ENCODE results near the gene TECPR2. TPM values are rescaled to one million over a fixed set of nuclear protein-coding genes. Genes with fewer than 3 reads are reported as not detected.

Gene TECPR2
- total RNA-seq, 4 donors from 2014 or later: 28.7 to 54.8 (median 36.6) TPM

DNA sequence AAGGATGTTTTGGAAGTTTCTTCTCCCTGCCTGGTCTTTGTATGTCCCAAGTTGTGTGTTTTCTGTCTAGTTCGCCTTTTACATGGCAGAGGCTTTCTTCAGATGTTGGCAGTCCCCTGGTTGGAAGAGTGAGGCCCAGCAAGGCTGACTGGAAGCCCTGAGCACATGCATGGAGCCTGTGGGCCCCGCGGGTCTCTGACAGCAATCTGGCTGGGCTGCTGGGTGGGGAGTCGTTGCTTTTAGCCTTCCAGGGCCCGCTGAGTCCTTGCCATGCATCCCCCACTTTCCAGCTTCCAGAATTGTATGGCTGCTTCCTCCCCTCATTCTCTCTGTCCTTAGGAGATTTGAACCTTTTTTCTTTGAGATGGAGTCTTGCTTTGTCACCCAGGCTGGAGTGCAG, 121.6 kb downstream of the TECPR2 start:
- no peak for TF ChIP-seq EP300 (IDR thresholded peaks at IDR 0.05)
- no peak for TF ChIP-seq POLR2A (IDR thresholded peaks at IDR 0.05; ENCODE audit: low read depth)
- H3K27ac ChIP-seq (replicated peaks in 1 of 4): no peak overlapping the region
- WGBS: 74% methylated on average over 5 of the region's 5 CpGs

DNA sequence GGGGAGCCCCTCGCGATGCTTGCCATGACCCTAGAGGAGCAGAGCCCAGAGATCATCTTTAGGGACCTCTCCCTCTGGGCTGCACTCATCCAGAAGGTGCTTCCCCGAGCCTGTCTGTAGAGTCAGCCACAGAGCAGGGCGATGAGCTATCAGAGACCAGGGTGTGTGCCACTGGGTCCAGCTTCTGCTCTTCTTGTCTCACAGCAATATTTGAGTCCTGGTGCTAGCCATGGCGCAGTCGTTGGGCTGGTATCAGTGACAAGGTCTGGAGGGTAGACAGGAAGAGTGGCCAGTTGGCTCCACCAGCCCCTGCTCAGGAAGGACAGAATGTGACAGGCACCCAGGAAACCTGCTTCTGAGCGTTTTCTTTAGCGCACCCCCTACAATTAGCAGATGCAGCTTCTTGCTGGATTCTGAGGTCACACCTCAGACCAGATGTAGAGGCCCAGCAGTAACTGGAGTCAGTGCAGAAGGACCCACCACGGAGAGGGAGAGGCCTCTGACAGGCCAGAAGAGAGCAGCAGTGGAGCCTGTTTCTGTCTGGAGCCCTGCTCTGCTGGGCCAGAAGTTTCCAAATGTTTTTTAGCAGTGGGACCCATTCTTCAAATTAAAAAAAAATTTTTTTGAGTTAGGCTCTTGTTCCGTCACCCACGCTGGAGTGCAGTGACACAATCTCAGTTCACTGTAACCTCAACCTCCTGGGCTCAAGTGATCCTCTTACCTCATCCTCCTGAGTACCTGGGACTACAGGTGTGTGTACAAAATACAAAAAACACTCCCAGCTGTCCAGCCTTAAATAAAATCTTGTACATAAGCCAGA, 123.2 kb downstream of the TECPR2 start:
- DNase-seq (ENCODE audit: extremely low spot score): no peak
- TF ChIP-seq POLR2A (IDR thresholded peaks at IDR 0.05; ENCODE audit: low read depth) (no peak), EP300 (IDR thresholded peaks at IDR 0.05) (no peak), POLR2AphosphoS5 (IDR thresholded peaks at IDR 0.05) (no peak)
- TF ChIP-seq, protein P1, sequence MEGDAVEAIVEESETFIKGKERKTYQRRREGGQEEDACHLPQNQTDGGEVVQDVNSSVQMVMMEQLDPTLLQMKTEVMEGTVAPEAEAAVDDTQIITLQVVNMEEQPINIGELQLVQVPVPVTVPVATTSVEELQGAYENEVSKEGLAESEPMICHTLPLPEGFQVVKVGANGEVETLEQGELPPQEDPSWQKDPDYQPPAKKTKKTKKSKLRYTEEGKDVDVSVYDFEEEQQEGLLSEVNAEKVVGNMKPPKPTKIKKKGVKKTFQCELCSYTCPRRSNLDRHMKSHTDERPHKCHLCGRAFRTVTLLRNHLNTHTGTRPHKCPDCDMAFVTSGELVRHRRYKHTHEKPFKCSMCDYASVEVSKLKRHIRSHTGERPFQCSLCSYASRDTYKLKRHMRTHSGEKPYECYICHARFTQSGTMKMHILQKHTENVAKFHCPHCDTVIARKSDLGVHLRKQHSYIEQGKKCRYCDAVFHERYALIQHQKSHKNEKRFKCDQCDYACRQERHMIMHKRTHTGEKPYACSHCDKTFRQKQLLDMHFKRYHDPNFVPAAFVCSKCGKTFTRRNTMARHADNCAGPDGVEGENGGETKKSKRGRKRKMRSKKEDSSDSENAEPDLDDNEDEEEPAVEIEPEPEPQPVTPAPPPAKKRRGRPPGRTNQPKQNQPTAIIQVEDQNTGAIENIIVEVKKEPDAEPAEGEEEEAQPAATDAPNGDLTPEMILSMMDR (IDR thresholded peaks at IDR 0.05): no peak
- H3K36me3 ChIP-seq: peaks cover 0 to 25% (median 8%) of the 10 kb centered on the region in 4 donors
- H3K4me1 ChIP-seq: no peaks in the 10 kb centered on the region
- WGBS: 95% methylated on average over 2 of the region's 11 CpGs
- H3K9me3 ChIP-seq: peaks cover 0 to 6% (median 0%) of the 10 kb centered on the region in 4 donors
- H3K4me3 ChIP-seq: no peak overlapping the region
- H3K27me3 ChIP-seq: no peaks in the 10 kb centered on the region
- H3K27ac ChIP-seq (replicated peaks in 1 of 4): no peak overlapping the region
- intact Hi-C loops (cut with DNase I): no loop called here

More for the DNA sequence above, 121.6 kb downstream of the TECPR2 start:
- H3K36me3 ChIP-seq: peaks cover 0 to 25% (median 3%) of the 10 kb centered on the region in 4 donors
- intact Hi-C loops (cut with DNase I): no loop called here
- no peak overlapping the region for H3K4me3 ChIP-seq
- H3K9me3 ChIP-seq: peaks cover 0 to 6% (median 0%) of the 10 kb centered on the region in 4 donors
- peaks cover 5 to 7% (median 6%) of the 10 kb centered on the region in 4 donors for H3K4me1 ChIP-seq
- no peak for DNase-seq (ENCODE audit: extremely low spot score)
- no peaks in the 10 kb centered on the region for H3K27me3 ChIP-seq

DNA sequence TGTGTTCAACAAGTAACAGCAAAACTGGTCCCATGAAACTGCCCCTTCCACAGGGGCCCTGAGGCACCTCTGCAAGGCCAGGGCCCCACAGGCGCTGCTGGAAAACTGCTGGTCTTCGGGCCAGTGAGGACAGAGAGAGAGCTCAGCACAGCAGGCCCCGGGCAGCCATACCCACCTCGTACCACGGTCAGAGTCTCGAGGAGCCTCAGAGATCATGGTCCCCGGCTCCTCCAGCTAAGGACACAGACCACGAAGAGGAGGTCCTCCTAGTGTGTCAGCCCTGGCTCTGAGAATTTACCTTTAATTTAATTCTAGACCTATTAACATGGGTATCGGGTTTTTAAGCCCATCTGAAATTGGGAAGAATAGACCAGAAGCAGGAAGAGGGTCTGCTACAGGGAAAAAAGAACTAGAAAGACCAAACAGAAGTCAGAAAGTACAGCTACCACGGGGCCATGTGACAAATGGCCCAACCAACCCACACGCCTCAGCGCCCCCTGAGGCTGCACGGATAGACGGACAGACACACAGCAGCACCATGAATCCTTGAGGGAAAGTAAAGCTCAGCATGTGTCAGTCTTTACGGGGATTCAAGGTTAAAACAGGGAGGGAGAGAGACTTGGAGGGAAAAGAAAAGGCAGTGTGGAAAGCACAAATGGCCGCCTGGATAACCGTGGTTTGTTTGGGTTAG, 123.9 kb downstream of the TECPR2 start:
- Histone ChIP-seq H3K27ac (replicated peaks in 1 of 4) (no peak overlapping the region), H3K36me3 (peaks cover 0 to 19% (median 8%) of the 10 kb centered on the region in 4 donors), H3K9me3 (peaks cover 0 to 6% (median 0%) of the 10 kb centered on the region in 4 donors), H3K27me3 (no peaks in the 10 kb centered on the region), H3K4me3 (no peak overlapping the region), H3K4me1 (no peaks in the 10 kb centered on the region)
- WGBS: 80% methylated on average over 17 of the region's 17 CpGs
- TF ChIP-seq, protein P1 (IDR thresholded peaks at IDR 0.05): no peak
- no peak for TF ChIP-seq POLR2AphosphoS5 (IDR thresholded peaks at IDR 0.05)
- no peak for DNase-seq (ENCODE audit: extremely low spot score)
- intact Hi-C loops (cut with DNase I): no loop called here

DNA sequence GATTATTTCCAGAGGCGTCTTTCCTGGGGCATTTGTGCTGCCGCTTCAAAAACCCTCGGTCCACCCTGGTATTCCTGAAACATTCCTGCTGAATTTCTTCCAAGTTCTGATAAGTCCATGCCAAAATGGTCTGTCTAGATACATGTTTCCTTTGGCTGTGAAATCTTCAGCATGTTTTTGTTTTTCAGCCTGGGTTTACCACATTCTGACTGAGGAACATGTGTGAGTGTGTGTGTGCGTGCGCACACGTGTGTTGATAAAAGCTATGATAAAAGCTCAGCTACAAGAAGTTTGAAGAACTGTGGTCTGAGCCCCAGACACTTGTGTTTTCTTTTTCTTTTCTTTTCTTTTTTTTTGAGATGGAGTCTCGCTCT, 124.5 kb downstream of the TECPR2 start:
- peaks cover 0 to 4% (median 0%) of the 10 kb centered on the region in 4 donors for H3K9me3 ChIP-seq
- peaks cover 0 to 14% (median 8%) of the 10 kb centered on the region in 4 donors for H3K36me3 ChIP-seq
- H3K4me1 ChIP-seq: no peaks in the 10 kb centered on the region
- intact Hi-C loops (cut with DNase I): no loop called here
- TF ChIP-seq EP300 (IDR thresholded peaks at IDR 0.05): no peak
- TF ChIP-seq, protein P1 (IDR thresholded peaks at IDR 0.05): no peak
- no peak for TF ChIP-seq POLR2A (IDR thresholded peaks at IDR 0.05; ENCODE audit: low read depth)
- no peak for TF ChIP-seq POLR2AphosphoS5 (IDR thresholded peaks at IDR 0.05)
- DNase-seq (ENCODE audit: extremely low spot score): no peak
- no peaks in the 10 kb centered on the region for H3K27me3 ChIP-seq
- no peak overlapping the region for H3K4me3 ChIP-seq
- no peak overlapping the region for H3K27ac ChIP-seq (replicated peaks in 1 of 4)
- WGBS: 70% methylated on average over 7 of the region's 7 CpGs

DNA sequence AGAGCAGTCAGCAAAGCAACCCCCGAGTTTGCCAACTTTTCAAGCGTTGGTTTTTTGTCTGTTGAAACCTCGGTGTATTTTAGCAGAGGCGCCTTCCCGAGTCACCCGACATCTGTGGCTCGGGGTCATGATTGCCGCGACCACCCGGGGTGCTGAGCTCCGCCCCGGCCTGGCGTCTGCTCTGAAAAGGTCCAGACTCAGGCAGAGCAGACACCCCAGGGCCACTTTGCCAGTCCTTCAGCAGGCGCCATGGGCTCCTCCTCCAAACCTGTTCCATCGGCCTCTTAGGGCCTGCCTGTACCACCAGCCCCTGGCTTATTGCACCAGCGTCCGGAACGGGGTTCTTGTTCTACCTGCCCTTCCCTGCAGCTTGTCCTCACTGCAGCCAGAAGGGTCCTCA, 127.7 kb downstream of the TECPR2 start:
- H3K9me3 ChIP-seq: no peaks in the 10 kb centered on the region
- H3K27me3 ChIP-seq: no peaks in the 10 kb centered on the region
- H3K4me1 ChIP-seq: no peaks in the 10 kb centered on the region
- peaks cover 0 to 25% (median 13%) of the 10 kb centered on the region in 4 donors for H3K36me3 ChIP-seq
- no peak overlapping the region for H3K4me3 ChIP-seq
- TF ChIP-seq, protein P1 (IDR thresholded peaks at IDR 0.05): no peak
- TF ChIP-seq POLR2A (IDR thresholded peaks at IDR 0.05; ENCODE audit: low read depth): no peak
- no peak for TF ChIP-seq EP300 (IDR thresholded peaks at IDR 0.05)
- no peak for TF ChIP-seq POLR2AphosphoS5 (IDR thresholded peaks at IDR 0.05)
- no peak for DNase-seq (ENCODE audit: extremely low spot score)
- no peak overlapping the region for H3K27ac ChIP-seq (replicated peaks in 1 of 4)
- intact Hi-C loops (cut with DNase I): no loop called here
- WGBS: 92% methylated on average over 18 of the region's 18 CpGs
